C4-2B (cell line): ENCODE measurements around the gene ITPR2.

Experiments used
- ZFX ChIP-seq: fragments of 450-650 bp; IDR thresholded peaks from 2 replicates; pipeline ENCODE4 v1.6.1; 2017
- TF ChIP-seq, protein P1 (sequence below): fragments of 450-650 bp; conservative IDR thresholded peaks from 2 replicates; pipeline ENCODE4 v1.5.1; 2017; ENCODE audit warnings: mild to moderate bottlenecking

DNA sequence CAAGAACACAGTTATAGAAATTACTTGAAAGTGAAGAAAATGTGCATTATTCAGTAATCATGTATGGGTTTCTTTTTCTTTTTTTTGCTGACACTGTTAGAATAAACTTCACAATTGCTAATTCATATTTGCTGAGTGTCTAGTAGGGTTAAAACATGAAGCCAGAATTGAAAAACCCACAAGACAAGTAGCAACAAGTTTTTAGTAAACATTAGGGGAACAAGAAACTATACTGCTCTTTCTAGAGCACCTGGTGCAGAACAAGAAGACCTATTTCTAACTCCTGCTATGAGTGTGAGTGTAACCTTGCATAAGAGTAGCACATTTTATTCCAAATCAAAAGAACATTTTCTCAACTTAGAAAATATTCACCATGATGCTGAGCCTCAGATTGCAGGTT is 83.2 kb downstream of the ITPR2 start:
- no peak for TF ChIP-seq ZFX
- TF ChIP-seq, protein P1, sequence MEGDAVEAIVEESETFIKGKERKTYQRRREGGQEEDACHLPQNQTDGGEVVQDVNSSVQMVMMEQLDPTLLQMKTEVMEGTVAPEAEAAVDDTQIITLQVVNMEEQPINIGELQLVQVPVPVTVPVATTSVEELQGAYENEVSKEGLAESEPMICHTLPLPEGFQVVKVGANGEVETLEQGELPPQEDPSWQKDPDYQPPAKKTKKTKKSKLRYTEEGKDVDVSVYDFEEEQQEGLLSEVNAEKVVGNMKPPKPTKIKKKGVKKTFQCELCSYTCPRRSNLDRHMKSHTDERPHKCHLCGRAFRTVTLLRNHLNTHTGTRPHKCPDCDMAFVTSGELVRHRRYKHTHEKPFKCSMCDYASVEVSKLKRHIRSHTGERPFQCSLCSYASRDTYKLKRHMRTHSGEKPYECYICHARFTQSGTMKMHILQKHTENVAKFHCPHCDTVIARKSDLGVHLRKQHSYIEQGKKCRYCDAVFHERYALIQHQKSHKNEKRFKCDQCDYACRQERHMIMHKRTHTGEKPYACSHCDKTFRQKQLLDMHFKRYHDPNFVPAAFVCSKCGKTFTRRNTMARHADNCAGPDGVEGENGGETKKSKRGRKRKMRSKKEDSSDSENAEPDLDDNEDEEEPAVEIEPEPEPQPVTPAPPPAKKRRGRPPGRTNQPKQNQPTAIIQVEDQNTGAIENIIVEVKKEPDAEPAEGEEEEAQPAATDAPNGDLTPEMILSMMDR = no peak
